Omental fat pad (tissue), 4 donors: ENCODE measurements around the gene GBE1. TPM values are rescaled to one million over a fixed set of nuclear protein-coding genes. Genes with fewer than 3 reads are reported as not detected.

Experiments
- ATAC-seq: fragments of 150-250 bp; one replicate; pipeline ENCODE4 v1.9.1; 2016; ENCODE audit warnings: mild to moderate bottlenecking, moderate library complexity; ENCODE audit not compliant: low FRiP score
- DNase-seq: peaks from one replicate; pipeline ENCODE4 v3.0.0-alpha.2; 2019; ENCODE audit warnings: low spot score
- CTCF ChIP-seq, 3 donors: fragments of 450-650 bp; IDR thresholded peaks; one replicate each; pipeline ENCODE4 v1.5.1; 2016 to 2017; ENCODE audit warnings: antibody characterized with exemption in 3 of 3, mild to moderate bottlenecking in 3 of 3, moderate library complexity in 2 of 3
- total RNA-seq, 4 donors: library from RNA; depleted of rRNA; stranded (reverse); fragments of >200 nt; gene quantifications; one replicate each; pipeline ENCODE4 v1.1.0, GENCODE V29; 2016

Gene GBE1
- total RNA-seq, 4 donors from 2014 or later, result 101 to 140 (median 118) TPM

GRCh38 chr3:81550415-81550814 is 211.0 kb downstream of the GBE1 start:
- no peak for ATAC-seq
- TF ChIP-seq CTCF (IDR thresholded peaks at IDR 0.05), result no peak
- no peak for DNase-seq

GRCh38 chr3:81549831-81550230 is 211.6 kb downstream of the GBE1 start:
- no peak for TF ChIP-seq CTCF (IDR thresholded peaks at IDR 0.05)
- DNase-seq (no peak), ATAC-seq (no peak)

- no peak for DNase-seq
- TF ChIP-seq CTCF (IDR thresholded peaks at IDR 0.05), result no peak
- no peak for ATAC-seq
Observed at GRCh38 chr3:81549388-81549787, 212.1 kb downstream of the GBE1 start.

GRCh38 chr3:81545572-81545971 is 215.9 kb downstream of the GBE1 start:
- no peak for TF ChIP-seq CTCF (IDR thresholded peaks at IDR 0.05)
- no peak for DNase-seq
- ATAC-seq, result no peak

- no peak for ATAC-seq
- TF ChIP-seq CTCF (IDR thresholded peaks at IDR 0.05), result no peak
- no peak for DNase-seq
Observed at GRCh38 chr3:81544385-81544784, 217.1 kb downstream of the GBE1 start.

- no peak for TF ChIP-seq CTCF (IDR thresholded peaks at IDR 0.05)
- ATAC-seq, result no peak
- DNase-seq, result no peak
Observed at GRCh38 chr3:81540787-81541186, 220.7 kb downstream of the GBE1 start.

- DNase-seq, result no peak
- TF ChIP-seq CTCF (IDR thresholded peaks at IDR 0.05), result no peak
Observed at GRCh38 chr3:81531846-81532245, 229.6 kb downstream of the GBE1 start.

More at GRCh38 chr3:81531846-81532245, 229.6 kb downstream of the GBE1 start:
- ATAC-seq, result no peak
